ENCODE results near the gene FBXO22.

DNA sequence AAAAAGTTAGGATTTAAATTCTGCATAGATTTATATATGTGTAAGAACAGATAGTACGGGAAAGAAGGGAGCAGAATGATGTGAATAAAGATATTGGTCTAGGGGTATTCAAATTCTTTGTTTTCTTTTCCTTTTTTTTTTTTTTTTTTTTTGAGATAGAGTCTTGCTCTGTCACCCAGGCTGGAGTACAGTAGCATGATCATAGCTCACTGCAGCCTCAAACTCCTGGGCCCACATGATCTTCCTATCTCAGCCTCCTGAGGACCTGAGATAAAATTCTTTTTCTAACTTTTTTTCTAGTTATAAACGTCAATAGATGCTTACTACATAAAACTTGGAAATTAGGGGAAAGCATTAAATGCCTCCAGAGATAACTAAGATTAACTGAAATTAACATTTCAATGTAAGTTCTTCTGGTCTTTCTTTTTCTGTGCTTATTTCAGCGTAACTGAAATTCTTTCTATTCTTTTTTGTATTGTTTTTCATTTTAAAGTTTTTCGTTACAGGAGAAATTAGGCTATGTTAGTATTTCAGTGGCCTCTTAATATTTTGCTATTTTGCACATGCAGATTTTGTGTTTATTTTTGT, 31.2 kb upstream of the FBXO22 start:
- TF ChIP-seq, protein P1, sequence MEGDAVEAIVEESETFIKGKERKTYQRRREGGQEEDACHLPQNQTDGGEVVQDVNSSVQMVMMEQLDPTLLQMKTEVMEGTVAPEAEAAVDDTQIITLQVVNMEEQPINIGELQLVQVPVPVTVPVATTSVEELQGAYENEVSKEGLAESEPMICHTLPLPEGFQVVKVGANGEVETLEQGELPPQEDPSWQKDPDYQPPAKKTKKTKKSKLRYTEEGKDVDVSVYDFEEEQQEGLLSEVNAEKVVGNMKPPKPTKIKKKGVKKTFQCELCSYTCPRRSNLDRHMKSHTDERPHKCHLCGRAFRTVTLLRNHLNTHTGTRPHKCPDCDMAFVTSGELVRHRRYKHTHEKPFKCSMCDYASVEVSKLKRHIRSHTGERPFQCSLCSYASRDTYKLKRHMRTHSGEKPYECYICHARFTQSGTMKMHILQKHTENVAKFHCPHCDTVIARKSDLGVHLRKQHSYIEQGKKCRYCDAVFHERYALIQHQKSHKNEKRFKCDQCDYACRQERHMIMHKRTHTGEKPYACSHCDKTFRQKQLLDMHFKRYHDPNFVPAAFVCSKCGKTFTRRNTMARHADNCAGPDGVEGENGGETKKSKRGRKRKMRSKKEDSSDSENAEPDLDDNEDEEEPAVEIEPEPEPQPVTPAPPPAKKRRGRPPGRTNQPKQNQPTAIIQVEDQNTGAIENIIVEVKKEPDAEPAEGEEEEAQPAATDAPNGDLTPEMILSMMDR (IDR thresholded peaks at IDR 0.05): no peak
- no peak for TF ChIP-seq POLR2AphosphoS5 (IDR thresholded peaks at IDR 0.05)
- TF ChIP-seq POLR2A (IDR thresholded peaks at IDR 0.05): no peak
- TF ChIP-seq EP300 (IDR thresholded peaks at IDR 0.05): no peak
